Lower lobe of right lung (tissue), 2 donors: ENCODE results near the gene TPRG1L. TPM values are rescaled to one million over a fixed set of nuclear protein-coding genes. Genes with fewer than 3 reads are reported as not detected.

Experiments
- ATAC-seq, 2 donors: fragments of 200-7000 bp; cut with Tn5 transposase; one replicate each; pipeline ENCODE4 v1.9.1; 2020 to 2022; ENCODE audit warnings: mild to moderate bottlenecking in 2 of 2, moderate library complexity in 2 of 2
- DNase-seq: peaks from one replicate; pipeline ENCODE4 v3.0.0-alpha.2; 2020
- H3K27ac ChIP-seq: fragments of 200-600 bp; one replicate; pipeline ENCODE4 v1.8.0; 2022
- H3K27me3 ChIP-seq: fragments of 200-600 bp; one replicate; pipeline ENCODE4 v1.8.0; 2022; ENCODE audit warnings: low read depth
- H3K36me3 ChIP-seq: fragments of 200-600 bp; one replicate; pipeline ENCODE4 v1.8.0; 2022; ENCODE audit warnings: mild to moderate bottlenecking
- H3K4me1 ChIP-seq: fragments of 200-600 bp; one replicate; pipeline ENCODE4 v1.8.0; 2022
- H3K4me3 ChIP-seq: fragments of 200-600 bp; one replicate; pipeline ENCODE4 v1.8.0; 2022; ENCODE audit warnings: mild to moderate bottlenecking
- H3K9me3 ChIP-seq: fragments of 200-600 bp; one replicate; pipeline ENCODE4 v1.8.0; 2022
- intact Hi-C: fragments of 100-400 bp; cut with DNase I; formaldehyde crosslinking; loops from one replicate; pipeline ENCODE4 v1.11.0; 2022
- total RNA-seq: library from RNA; stranded (reverse); fragmentation: NEBNext Ultra II Directional; extraction: Animal tissue kit (Norgen Biotek cat#: 25700); gene quantifications from one replicate; pipeline ENCODE4 v1.2.1, GENCODE V29; 2021
- TF ChIP-seq, protein P1 (sequence below): fragments of 200-600 bp; IDR thresholded peaks from one replicate; pipeline ENCODE4 v1.8.0; 2022; ENCODE audit warnings: antibody characterized with exemption, mild to moderate bottlenecking
- donor health status: DM: no; HTN: yes; CAD: no; lungs with severe emphysema.

TPRG1L gene
- total RNA-seq, 1 donor from 2014 or later, result 46.1 TPM

DNA sequence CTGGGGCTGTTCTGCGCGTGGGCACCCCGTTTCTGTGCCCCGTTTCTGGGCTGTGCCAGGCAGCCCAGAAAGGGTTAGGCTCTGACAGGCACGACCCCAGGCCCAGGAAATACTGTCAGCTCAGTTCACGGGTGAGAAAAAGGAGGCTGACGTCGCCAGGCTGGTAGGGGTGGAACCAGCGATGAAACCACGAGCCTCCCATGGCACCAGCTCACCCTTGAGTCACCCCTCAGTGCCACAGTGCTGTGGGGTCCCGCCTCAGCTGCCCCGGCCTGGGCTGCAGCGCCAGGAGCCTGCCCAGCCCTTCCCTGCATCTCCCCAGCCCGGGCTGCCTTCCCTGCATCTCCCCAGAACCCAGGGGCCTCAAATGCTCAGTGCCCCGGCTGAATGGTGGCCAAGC lies 25.0 kb upstream of the TPRG1L start:
- Histone ChIP-seq H3K27ac (no peak overlapping the region), H3K36me3 (no peaks in the 10 kb centered on the region), H3K4me1 (peaks cover 48% of the 10 kb centered on the region), H3K4me3 (no peak overlapping the region), H3K9me3 (no peaks in the 10 kb centered on the region), H3K27me3 (no peaks in the 10 kb centered on the region)
- ATAC-seq (no peak), DNase-seq (no peak)
- intact Hi-C loops, result no loop called here
- TF ChIP-seq, protein P1, sequence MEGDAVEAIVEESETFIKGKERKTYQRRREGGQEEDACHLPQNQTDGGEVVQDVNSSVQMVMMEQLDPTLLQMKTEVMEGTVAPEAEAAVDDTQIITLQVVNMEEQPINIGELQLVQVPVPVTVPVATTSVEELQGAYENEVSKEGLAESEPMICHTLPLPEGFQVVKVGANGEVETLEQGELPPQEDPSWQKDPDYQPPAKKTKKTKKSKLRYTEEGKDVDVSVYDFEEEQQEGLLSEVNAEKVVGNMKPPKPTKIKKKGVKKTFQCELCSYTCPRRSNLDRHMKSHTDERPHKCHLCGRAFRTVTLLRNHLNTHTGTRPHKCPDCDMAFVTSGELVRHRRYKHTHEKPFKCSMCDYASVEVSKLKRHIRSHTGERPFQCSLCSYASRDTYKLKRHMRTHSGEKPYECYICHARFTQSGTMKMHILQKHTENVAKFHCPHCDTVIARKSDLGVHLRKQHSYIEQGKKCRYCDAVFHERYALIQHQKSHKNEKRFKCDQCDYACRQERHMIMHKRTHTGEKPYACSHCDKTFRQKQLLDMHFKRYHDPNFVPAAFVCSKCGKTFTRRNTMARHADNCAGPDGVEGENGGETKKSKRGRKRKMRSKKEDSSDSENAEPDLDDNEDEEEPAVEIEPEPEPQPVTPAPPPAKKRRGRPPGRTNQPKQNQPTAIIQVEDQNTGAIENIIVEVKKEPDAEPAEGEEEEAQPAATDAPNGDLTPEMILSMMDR, result no peak

DNA sequence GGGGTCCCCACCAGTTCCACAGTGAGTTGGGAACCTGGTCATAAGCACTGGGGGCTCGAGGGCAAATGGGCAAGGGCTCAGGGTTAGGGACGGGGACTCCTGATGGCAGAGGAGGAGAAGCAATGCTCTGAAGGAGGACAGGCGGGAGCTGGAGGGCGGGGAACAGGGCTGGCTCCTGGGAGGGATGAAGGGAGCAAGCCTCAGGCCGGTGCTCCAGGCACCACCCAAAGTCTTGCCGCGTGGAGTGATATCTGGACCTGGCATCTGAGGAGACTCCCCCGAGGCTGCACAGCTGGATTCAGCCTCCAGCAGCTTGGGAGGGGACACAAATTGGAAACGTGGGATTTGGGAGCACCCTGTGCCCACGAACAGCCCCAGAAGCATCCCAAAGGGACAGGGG lies 24.5 kb upstream of the TPRG1L start:
- no peak overlapping the region for H3K27ac ChIP-seq
- intact Hi-C loops, result no loop called here
- H3K4me1 ChIP-seq, result peaks cover 48% of the 10 kb centered on the region
- no peaks in the 10 kb centered on the region for H3K27me3 ChIP-seq
- no peak for ATAC-seq
- no peak for DNase-seq
- no peaks in the 10 kb centered on the region for H3K9me3 ChIP-seq
- TF ChIP-seq, protein P1, result no peak
- no peaks in the 10 kb centered on the region for H3K36me3 ChIP-seq
- no peak overlapping the region for H3K4me3 ChIP-seq

DNA sequence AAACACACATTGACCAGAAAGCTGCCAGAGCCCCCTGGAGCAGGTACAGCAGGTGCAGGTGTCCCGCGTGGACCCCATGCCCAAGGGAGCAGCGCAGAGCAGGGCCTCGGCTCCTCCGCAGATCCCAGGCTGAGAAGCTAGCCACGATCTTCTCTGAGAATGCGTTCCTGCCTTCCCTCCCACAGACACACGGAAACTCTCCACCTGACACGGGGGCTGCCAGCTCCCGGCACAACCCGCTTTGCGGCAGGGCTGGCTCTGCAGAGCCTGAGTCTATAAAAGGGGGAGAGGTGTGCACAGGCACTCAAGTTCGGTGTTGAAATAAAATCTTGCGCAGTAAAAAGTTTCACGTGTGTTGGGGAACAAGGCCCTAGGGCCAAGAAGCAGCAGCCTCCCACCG lies 23.1 kb upstream of the TPRG1L start:
- Histone ChIP-seq H3K4me1 (peaks cover 48% of the 10 kb centered on the region), H3K27ac (no peak overlapping the region), H3K9me3 (no peaks in the 10 kb centered on the region), H3K36me3 (no peaks in the 10 kb centered on the region), H3K4me3 (no peak overlapping the region), H3K27me3 (no peaks in the 10 kb centered on the region)
- TF ChIP-seq, protein P1, result no peak
- intact Hi-C loops, result no loop called here
- ATAC-seq, result no peak
- DNase-seq, result no peak

DNA sequence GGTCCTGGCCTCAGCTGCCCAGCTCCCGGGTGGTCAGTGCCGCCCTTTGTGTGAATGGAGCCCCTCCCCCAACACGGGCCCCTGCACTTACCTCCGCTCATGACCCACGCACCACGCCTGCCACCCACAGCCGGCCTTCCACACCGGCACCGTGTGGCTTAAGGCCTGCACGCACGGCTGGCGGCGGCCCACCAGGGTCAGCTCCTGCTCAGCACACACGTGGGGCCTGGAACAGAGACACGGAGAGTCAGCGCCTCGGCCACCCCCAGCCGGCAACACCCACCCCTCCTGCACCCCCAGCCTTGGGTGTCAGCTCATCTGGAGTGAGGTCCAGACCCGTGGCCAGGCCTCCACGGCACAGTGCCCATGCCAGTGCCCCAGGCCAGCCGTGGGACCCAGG lies 22.4 kb upstream of the TPRG1L start:
- H3K36me3 ChIP-seq, result no peaks in the 10 kb centered on the region
- no peak for DNase-seq
- no peaks in the 10 kb centered on the region for H3K9me3 ChIP-seq
- TF ChIP-seq, protein P1, result no peak
- peaks cover 41% of the 10 kb centered on the region for H3K4me1 ChIP-seq
- H3K27ac ChIP-seq, result no peak overlapping the region
- intact Hi-C loops, result no loop called here
- H3K27me3 ChIP-seq, result no peaks in the 10 kb centered on the region
- no peak for ATAC-seq
- no peak overlapping the region for H3K4me3 ChIP-seq

DNA sequence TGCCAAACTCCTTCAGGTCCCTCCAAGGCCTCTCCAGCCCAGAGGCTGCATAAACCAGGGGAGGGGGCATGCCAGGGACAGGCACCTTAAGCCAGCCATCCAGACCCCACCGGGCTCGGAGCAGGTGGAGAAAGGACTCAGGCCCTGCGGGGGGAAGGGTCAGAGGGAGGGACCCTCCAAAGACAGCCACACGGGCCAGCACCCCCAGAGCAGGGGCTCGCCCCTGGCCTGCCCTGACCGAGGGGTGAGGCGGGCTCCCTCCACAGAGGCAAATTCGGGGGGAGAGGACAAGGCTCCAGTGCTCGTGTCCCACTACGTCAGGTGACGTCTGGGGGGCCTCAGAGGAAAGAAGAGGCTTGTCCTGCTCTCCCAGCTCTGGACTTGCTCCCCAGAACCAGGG lies 21.7 kb upstream of the TPRG1L start:
- H3K4me1 ChIP-seq, result peaks cover 34% of the 10 kb centered on the region
- H3K4me3 ChIP-seq, result no peak overlapping the region
- DNase-seq, result no peak
- intact Hi-C loops, result no loop called here
- TF ChIP-seq, protein P1, result no peak
- no peaks in the 10 kb centered on the region for H3K36me3 ChIP-seq
- ATAC-seq, result no peak
- no peak overlapping the region for H3K27ac ChIP-seq
- H3K9me3 ChIP-seq, result no peaks in the 10 kb centered on the region
- H3K27me3 ChIP-seq, result no peaks in the 10 kb centered on the region
